Mononuclear cell (primary cell): ENCODE data around the gene TSPYL1. TPM values are rescaled to one million over a fixed set of nuclear protein-coding genes. Genes with fewer than 3 reads are reported as not detected.
"Not testable (repeated sequence)": the region's sequence is repeated elsewhere in the genome, so short reads cannot be mapped to it uniquely, and the experiment has no call there.

ENCODE experiments used
- H3K27me3 ChIP-seq: 2 replicates; pipeline ENCODE4 v1.6.0; 2011; ENCODE audit warnings: low read length, control low read depth; ENCODE audit not compliant: insufficient read depth
- H3K4me1 ChIP-seq: 2 replicates; pipeline ENCODE4 v1.5.1; 2011; ENCODE audit warnings: mild to moderate bottlenecking, low read length, control low read depth; ENCODE audit not compliant: insufficient read depth
- H3K4me3 ChIP-seq: 2 replicates; pipeline ENCODE4 v1.5.1; 2011; ENCODE audit warnings: mild to moderate bottlenecking, low read length, moderate library complexity
- H3K9me3 ChIP-seq: 2 replicates; pipeline ENCODE4 v1.5.1; 2011; ENCODE audit warnings: low read depth, mild to moderate bottlenecking, control low read depth, low read length
- total RNA-seq: library from RNA; depleted of rRNA; stranded (reverse); fragments of >200 nt; gene quantifications from one replicate; pipeline ENCODE4 v1.2.3, GENCODE V29; 2012

Gene TSPYL1
- total RNA-seq, result 179 TPM

DNA sequence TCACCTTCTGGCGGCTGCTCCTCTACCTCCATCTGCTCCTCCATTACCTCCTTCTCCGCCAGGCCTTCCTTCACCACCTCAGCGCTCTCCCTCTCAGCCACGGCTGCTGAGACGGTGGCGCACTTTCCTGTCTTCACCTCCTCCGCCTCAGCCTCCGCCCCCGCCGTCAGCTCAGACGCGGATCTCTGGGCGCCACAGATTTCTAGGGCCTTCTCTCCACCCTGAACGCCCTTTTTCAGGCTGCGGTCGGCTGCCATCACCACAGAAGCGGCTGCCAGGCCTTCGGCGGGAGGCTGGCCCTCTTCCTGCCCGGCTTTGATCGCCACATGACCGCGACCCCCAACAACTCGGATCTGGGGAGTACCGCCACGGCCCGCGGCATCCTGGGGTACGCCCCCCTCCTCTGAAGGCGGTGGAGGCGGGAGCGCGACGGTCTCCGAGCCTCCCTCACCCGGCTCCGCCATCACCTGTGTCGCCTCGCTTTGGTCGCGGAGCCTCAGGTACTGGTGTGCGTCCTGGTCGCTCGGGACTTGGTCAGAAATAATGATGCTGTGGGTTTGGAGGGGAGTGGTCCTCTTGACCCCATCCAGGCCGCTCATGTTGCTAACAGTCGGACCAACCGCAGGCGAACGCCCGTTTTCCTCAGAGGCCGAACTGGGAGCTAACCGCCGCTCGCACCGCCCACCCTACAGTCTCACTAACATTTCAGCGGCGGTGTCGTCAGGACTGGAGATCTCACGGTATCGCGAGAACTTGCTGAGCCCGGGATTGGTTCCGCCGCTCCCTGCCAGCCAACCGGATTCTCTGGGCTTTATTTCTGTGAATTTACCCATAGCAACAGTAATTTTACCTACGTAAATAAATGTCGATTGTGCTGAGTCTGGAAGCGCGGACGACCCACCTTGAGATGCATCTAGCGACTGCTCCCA is at the start of gene TSPYL1:
TSS of gene TSPYL1 (minus strand) at position 699 of the 929 bp plus-strand sequence. CDS start at position 599, 100 bp downstream.
- Histone ChIP-seq H3K4me3 (peak within 1 kb of the TSS; percentile 85), H3K9me3 (no peaks in the 10 kb centered on the region), H3K4me1 (peaks cover 37% of the 10 kb centered on the region), H3K27me3 (no peaks in the 10 kb centered on the region)

DNA sequence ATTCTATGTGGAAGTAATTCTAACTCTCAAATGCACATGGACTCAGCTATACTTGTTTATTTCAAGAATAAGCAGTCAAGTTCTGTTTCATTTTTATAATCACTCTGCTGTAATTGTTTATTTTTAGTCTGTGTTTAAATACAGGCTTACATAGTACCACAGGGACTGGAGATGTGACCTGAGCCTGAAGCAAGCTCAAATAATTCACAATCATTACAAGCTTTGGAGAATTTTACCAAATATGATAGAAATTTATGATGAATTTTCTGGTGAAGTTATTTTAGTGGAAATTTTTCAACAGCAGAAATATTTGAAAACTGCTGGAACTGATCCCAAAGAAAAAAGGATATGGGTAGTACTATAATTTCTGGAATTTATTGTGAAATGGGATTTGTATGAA is 49.4 kb upstream of the TSPYL1 start:
- H3K9me3 ChIP-seq, result no peaks in the 10 kb centered on the region
- H3K4me3 ChIP-seq, result no peak overlapping the region
- H3K4me1 ChIP-seq, result no peaks in the 10 kb centered on the region
- H3K27me3 ChIP-seq, result no peaks in the 10 kb centered on the region

DNA sequence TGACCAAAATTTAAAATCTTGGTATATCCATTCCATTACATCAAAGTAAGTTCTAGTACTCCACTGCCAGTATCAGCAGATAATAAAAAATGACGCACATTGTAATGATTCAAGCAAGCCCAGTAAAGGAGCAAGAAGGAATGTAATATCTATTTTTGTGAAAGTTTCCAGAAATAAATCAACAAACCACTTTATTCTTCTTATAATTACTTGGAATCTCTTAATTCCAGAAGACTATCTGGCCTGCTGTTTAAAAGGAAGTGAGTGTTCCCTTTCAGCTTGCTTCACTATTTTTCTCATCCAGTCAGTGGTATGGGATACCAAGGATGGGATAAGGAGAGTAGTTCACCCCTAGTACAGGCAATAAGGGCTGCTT is 48.8 kb upstream of the TSPYL1 start:
- Histone ChIP-seq H3K4me1 (no peaks in the 10 kb centered on the region), H3K9me3 (no peaks in the 10 kb centered on the region), H3K27me3 (no peaks in the 10 kb centered on the region), H3K4me3 (no peak overlapping the region)

DNA sequence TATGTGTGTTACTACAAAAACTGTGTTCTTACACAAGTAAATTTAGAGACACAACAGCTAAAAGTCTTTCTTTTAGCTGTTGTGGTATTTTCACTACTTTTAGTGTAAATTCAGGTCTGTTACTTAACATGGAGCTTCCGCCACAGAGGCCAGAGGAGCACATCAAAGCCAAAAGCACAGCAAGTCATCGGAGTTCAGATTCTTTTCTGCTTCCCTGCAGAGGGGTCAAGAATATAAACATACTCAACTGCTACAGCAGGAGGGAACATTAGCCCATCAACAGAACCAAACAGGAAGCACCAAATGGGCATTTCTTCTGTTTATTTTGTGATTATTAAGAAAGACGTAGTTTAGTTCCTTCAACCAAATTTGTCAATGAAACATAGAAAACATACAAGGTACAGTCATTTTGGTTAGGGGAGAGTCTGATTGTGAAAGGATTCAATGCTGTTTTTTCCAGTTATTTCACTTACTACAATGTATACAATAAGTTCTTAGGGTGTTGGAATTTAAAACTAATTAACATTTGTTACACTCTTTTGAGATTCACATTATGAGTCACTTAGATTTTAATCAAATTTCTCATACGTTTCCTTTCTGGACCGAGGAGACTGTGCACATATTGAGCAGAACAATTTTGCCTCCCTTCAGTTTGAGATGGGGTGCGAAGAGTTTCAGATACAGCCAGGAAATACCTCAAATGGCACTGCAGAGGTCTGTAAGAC is 48.2 kb upstream of the TSPYL1 start:
- Histone ChIP-seq H3K27me3 (no peaks in the 10 kb centered on the region), H3K9me3 (no peaks in the 10 kb centered on the region), H3K4me3 (no peak overlapping the region), H3K4me1 (no peaks in the 10 kb centered on the region)

DNA sequence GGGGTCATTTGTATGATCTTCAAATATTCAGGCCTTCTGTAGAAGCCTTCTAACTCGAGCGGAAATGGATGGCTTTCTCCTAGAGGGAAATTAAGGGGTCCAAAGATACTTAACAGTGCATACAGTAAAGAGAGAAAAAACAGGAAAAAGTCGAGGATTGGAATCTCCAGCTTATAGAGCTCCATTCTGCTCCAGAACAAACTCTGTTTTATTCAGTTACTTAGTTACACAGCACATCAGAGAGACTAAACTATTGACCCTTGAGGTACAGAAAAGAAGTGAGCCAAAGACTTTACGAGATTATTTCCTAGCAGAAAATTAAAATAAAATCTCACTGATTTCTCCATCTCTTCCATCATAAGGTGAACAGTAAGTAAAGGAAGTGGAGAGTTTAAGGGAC is 47.3 kb upstream of the TSPYL1 start:
- no peak overlapping the region for H3K4me3 ChIP-seq
- H3K4me1 ChIP-seq, result no peaks in the 10 kb centered on the region
- no peaks in the 10 kb centered on the region for H3K9me3 ChIP-seq
- H3K27me3 ChIP-seq, result no peaks in the 10 kb centered on the region

DNA sequence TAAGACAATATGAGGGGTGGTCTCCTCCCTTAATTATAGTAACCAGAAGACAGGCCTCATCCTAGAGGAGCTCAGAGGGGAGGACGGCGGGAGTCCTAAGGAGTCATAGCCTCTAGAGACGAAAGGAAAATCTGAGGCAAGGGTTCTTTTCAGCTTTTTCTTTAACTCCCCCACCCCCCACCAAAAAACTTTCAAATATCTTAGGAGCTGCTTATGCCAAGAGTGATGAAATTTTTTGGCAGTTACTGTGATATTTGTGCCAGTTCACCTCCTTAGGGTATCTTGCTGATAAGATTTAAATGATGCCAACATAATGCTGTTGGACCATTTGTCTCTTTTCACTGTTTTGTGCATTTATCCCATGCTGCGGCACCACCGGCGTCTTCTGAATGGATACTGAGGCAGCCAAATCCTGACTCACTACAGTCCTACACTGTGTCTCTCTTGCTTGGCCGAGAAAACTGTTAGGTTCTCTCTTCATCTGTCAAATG is 46.5 kb upstream of the TSPYL1 start:
- no peaks in the 10 kb centered on the region for H3K9me3 ChIP-seq
- H3K4me3 ChIP-seq, result no peak overlapping the region
- no peaks in the 10 kb centered on the region for H3K4me1 ChIP-seq

DNA sequence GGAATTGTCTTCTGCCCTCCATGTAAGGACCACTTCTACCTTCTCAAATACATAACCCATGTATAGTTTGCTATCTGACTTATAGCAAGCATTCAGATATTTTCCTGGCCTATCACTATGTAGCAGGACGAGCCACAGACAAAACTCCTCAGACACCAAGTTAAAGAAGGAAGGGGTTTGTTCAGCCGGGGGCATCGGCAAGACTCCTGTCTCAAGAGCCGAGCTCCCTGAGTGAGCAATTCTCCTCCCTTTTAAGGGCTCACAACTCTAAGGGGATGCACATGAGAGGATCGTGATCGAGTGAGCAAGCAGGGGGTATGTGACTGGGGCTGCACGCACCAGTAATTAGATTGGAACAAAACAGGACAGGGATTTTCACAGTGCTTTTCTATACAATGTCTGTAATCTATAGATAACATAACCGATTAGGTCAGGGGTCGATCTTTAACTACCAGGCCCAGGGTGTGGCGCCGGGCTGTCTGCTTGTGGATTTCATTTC is 46.0 kb upstream of the TSPYL1 start:
- not testable (repeated sequence) for H3K4me3 ChIP-seq, H3K27me3 ChIP-seq

More for the DNA sequence above, 46.5 kb upstream of the TSPYL1 start:
- H3K27me3 ChIP-seq, result no peaks in the 10 kb centered on the region

DNA sequence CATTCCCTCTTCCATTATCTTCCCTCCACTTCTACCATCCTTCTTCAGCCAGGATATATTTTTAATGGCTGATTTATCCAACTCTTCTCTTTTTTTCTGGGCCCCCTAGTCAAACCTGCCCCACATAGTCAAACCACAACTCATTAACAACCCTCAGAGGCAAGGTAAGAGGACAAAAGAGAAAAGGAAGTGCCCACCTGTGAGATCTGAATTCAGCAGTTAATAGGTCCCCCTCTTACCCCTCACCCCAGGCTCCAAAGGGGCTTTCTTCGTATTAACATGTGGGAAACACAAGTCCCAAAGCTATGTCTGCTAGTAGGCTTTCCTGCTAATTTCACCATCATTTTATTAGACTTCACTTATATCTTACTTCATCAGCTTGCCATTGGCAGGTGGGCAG is 44.1 kb upstream of the TSPYL1 start:
- Histone ChIP-seq H3K9me3 (no peaks in the 10 kb centered on the region), H3K4me3 (no peak overlapping the region), H3K4me1 (no peaks in the 10 kb centered on the region), H3K27me3 (no peaks in the 10 kb centered on the region)

More for the DNA sequence above, 46.0 kb upstream of the TSPYL1 start:
- not testable (repeated sequence) for H3K9me3 ChIP-seq, H3K4me1 ChIP-seq

DNA sequence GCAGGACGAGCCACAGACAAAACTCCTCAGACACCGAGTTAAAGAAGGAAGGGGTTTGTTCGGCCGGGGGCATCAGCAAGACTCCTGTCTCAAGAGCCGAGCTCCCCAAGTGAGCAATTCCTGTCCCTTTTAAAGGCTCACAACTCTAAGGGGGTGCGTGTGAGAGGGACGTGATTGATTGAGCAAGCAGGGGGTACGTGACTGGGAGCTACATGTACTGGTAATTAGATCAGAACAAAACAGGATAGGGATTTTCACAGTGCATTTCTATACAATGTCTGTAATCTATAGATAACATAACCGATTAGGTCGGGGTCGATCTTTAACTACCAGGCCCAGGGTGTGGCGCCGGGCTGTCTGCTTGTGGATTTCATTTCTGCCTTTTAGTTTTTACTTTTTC is 42.2 kb upstream of the TSPYL1 start:
- H3K27me3 ChIP-seq, H3K4me1 ChIP-seq, H3K9me3 ChIP-seq, H3K4me3 ChIP-seq: not testable (repeated sequence)

DNA sequence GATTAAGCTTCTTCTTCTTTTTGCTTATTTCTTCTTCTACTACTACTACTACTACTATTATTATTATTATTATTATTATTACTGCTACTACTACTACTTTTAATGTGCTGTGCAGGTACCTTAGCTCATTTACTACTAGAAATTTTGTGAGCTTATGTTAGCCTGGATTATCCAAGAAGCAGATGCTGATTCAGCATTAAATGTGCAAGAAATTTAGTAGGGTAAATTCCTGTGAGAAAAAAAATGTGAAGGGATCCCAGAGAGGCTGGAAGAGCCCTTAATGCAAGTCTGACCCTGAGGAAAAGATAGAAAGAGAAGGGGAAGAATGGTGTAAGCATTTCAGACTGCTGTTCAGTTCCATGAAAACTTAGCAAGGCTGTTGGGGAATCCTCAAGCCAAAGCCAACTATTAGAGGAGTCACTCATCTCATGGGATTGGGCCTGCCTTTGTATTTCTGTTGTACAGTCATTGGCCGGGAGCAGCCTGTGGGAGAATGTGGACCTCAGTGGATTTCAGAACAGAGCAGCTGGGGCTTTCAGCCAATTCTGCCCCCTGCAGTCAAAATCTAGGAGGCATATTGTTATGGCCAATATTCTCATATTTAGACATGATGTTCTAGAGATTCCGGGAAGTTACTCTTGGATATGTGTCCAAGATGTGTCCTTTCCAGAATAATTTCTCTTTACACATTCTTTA is 37.2 kb upstream of the TSPYL1 start:
- Histone ChIP-seq H3K4me1 (peaks cover 6% of the 10 kb centered on the region), H3K9me3 (no peaks in the 10 kb centered on the region), H3K27me3 (no peaks in the 10 kb centered on the region), H3K4me3 (no peak overlapping the region)

DNA sequence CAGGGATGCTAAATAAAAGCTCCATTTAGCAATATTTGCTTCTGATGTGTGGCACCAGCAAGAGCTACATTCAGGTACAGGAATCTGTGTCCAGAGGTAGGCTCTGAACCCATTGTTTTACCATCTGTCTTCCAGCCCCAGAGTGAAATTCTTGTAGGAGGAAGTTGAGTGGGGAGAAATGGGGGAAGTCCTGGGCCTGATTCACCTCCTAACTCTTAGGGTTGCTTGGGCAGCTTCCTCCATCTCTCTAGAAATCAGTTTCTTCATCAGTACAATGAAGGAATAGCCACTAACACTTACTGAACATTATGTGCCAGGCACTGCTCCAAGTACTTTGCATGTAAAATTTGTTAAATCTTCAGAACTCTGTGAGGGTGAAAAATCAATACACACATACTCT is 35.1 kb upstream of the TSPYL1 start:
- H3K27me3 ChIP-seq, result no peaks in the 10 kb centered on the region

DNA sequence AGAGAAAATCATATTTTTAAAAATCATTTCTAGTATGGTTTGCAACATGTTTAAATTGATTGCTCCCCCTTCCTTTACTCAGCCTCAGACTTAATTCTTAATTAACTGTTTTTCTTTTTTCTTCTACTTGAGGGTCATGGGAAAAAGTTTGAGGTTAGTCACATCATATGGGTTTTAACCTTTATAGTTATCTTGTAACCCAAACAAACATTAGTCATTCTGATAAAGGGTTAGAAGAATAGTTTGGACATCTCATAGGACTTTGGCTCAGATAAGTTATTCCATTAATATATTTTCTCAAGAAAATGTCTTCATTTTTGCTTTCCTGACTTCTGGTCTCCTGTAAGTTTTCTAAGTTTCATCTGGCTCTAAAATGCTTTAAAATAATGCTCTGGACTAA is 34.5 kb upstream of the TSPYL1 start:
- Histone ChIP-seq H3K4me1 (peaks cover 6% of the 10 kb centered on the region), H3K27me3 (no peaks in the 10 kb centered on the region), H3K4me3 (no peak overlapping the region), H3K9me3 (no peaks in the 10 kb centered on the region)

More for the DNA sequence above, 35.1 kb upstream of the TSPYL1 start:
- H3K4me3 ChIP-seq, result no peak overlapping the region
- peaks cover 6% of the 10 kb centered on the region for H3K4me1 ChIP-seq
- no peaks in the 10 kb centered on the region for H3K9me3 ChIP-seq

DNA sequence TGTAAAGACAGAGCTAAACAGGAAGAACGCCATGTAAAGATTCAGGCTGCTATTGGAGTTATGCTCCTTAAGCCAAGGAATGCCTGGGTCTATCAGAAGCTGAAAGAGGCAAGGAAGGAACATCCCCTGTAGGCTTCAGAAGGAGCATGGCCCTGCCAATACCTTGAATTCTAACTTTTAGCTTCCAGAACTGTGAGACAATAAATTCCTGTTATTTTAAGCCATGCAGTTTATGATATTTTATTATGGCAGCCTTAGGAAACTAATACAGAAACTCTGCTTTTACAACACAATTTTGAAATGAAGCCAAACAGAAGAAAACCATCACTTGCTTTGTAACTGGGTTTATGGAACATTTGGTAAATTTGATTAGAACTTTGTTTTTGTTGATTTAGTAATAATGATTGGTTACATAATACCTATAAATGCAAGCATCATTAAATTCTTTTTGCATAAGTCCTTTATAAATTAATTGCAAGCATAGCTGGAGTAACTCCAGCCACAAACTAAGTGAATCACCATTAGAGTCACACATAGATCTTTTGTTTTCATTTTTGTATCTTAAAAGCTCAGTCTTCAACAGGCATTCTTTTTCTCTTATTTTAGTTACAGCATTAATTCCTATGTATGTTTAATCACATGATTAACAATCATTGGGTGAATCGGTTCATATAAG is 33.5 kb upstream of the TSPYL1 start:
- Histone ChIP-seq H3K27me3 (no peaks in the 10 kb centered on the region), H3K4me3 (no peak overlapping the region), H3K4me1 (peaks cover 6% of the 10 kb centered on the region), H3K9me3 (no peaks in the 10 kb centered on the region)

DNA sequence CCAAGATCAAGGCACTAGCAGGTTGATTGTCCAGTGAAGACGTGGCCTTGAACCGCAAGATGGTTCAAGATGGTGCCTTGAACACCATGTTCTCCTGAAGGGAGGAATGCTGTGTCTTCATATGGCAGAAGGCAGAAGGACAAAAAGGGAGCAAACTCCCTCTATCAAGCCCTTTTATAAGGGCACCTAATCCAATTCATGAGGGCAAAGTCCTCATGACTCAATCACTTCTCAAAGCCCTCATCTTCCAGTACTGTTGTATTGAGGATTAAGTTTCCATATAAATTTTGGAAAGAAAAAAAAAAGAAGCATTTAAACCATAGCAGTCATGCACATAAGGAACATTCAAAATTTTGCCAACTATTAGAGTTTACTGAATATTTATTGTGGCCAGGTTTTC is 29.9 kb upstream of the TSPYL1 start:
- no peak overlapping the region for H3K4me3 ChIP-seq
- H3K4me1 ChIP-seq, result peaks cover 1% of the 10 kb centered on the region

More for the DNA sequence above, 29.9 kb upstream of the TSPYL1 start:
- Histone ChIP-seq H3K9me3 (no peaks in the 10 kb centered on the region), H3K27me3 (no peaks in the 10 kb centered on the region)
